ENCODE data around the gene DLG2. TPM values are rescaled to one million over a fixed set of nuclear protein-coding genes. Genes with fewer than 3 reads are reported as not detected.

Gene DLG2
- total and polyA plus RNA-seq, 7 donors, result 0.23 to 5.3 (median 3.4) TPM

- H3K27ac ChIP-seq, result no peak overlapping the region
- 76 to 98% (median 84%) methylated on average over 2 of the region's 2 CpGs for WGBS, 3 donors
- H3K4me1 ChIP-seq, result no peaks in the 10 kb centered on the region
- no peaks in the 10 kb centered on the region for H3K36me3 ChIP-seq (ENCODE audit: insufficient read depth in 1 of 2, low read depth in 1 of 2)
- ATAC-seq, result no peak
- no peaks in the 10 kb centered on the region for H3K9me3 ChIP-seq
- no peak for DNase-seq
- intact Hi-C loops (cut with DNase I), result no loop called here
- no peak for TF ChIP-seq CTCF (IDR thresholded peaks at IDR 0.05)
- H3K4me3 ChIP-seq, result no peak overlapping the region
- H3K27me3 ChIP-seq (ENCODE audit: insufficient read depth in 3 of 3, low read length in 2 of 3), result no peaks in the 10 kb centered on the region
Measured at GRCh38 chr11:84292955-84293354, 1334.2 kb downstream of the DLG2 start.

GRCh38 chr11:84292006-84292405 lies 1335.1 kb downstream of the DLG2 start:
- no peak for TF ChIP-seq CTCF (IDR thresholded peaks at IDR 0.05)
- Histone ChIP-seq H3K4me3 (no peak overlapping the region), H3K27ac (no peak overlapping the region), H3K9me3 (no peaks in the 10 kb centered on the region), H3K27me3 (ENCODE audit: insufficient read depth in 3 of 3, low read length in 2 of 3) (no peaks in the 10 kb centered on the region), H3K36me3 (ENCODE audit: insufficient read depth in 1 of 2, low read depth in 1 of 2) (no peaks in the 10 kb centered on the region), H3K4me1 (no peaks in the 10 kb centered on the region)
- ATAC-seq (no peak), DNase-seq (no peak)
- 57 to 64% (median 58%) methylated on average over 4 of the region's 4 CpGs for WGBS, 3 donors
- intact Hi-C loops (cut with DNase I), result no loop called here

GRCh38 chr11:84290647-84291046 lies 1336.5 kb downstream of the DLG2 start:
- Histone ChIP-seq H3K27ac (no peak overlapping the region), H3K4me1 (no peaks in the 10 kb centered on the region), H3K4me3 (no peak overlapping the region), H3K27me3 (ENCODE audit: insufficient read depth in 3 of 3, low read length in 2 of 3) (no peaks in the 10 kb centered on the region), H3K9me3 (no peaks in the 10 kb centered on the region), H3K36me3 (ENCODE audit: insufficient read depth in 1 of 2, low read depth in 1 of 2) (no peaks in the 10 kb centered on the region)
- intact Hi-C loops (cut with DNase I), result no loop called here
- ATAC-seq, result no peak
- TF ChIP-seq CTCF (IDR thresholded peaks at IDR 0.05), result no peak
- DNase-seq, result no peak

- H3K27me3 ChIP-seq (ENCODE audit: insufficient read depth in 3 of 3, low read length in 2 of 3), result no peaks in the 10 kb centered on the region
- intact Hi-C loops (cut with DNase I), result no loop called here
- H3K36me3 ChIP-seq (ENCODE audit: insufficient read depth in 1 of 2, low read depth in 1 of 2), result no peaks in the 10 kb centered on the region
- no peak overlapping the region for H3K27ac ChIP-seq
- TF ChIP-seq CTCF (IDR thresholded peaks at IDR 0.05), result no peak
- no peak overlapping the region for H3K4me3 ChIP-seq
- no peaks in the 10 kb centered on the region for H3K9me3 ChIP-seq
- H3K4me1 ChIP-seq, result no peaks in the 10 kb centered on the region
- no peak for DNase-seq
- ATAC-seq, result no peak
- WGBS, 3 donors, result 85 to 88% (median 88%) methylated on average over 3 of the region's 3 CpGs
Measured at GRCh38 chr11:84289381-84289906, 1337.7 kb downstream of the DLG2 start.

- ATAC-seq, result no peak
Measured at GRCh38 chr11:84273541-84273940, 1353.6 kb downstream of the DLG2 start.

More at GRCh38 chr11:84273541-84273940, 1353.6 kb downstream of the DLG2 start:
- no peak for DNase-seq
- Histone ChIP-seq H3K4me1 (no peaks in the 10 kb centered on the region), H3K27ac (no peak overlapping the region), H3K9me3 (no peaks in the 10 kb centered on the region), H3K36me3 (ENCODE audit: insufficient read depth in 1 of 2, low read depth in 1 of 2) (no peaks in the 10 kb centered on the region), H3K4me3 (no peak overlapping the region), H3K27me3 (ENCODE audit: insufficient read depth in 3 of 3, low read length in 2 of 3) (no peaks in the 10 kb centered on the region)
- 54 to 65% (median 61%) methylated on average over 2 of the region's 2 CpGs for WGBS, 3 donors
- intact Hi-C loops (cut with DNase I), result no loop called here
- no peak for TF ChIP-seq CTCF (IDR thresholded peaks at IDR 0.05)
